ENCODE results near the gene SLC9A8.

SLC9A8 gene

GRCh38 chr20:49859011-49859410 lies 46.4 kb downstream of the SLC9A8 start:
- Histone ChIP-seq H3K9me3 (ENCODE audit: control insufficient read depth, insufficient read depth, low read depth, low read length) (no peaks in the 10 kb centered on the region), H3K36me3 (ENCODE audit: control insufficient read depth in 2 of 2, insufficient read depth in 1 of 2, low read length in 2 of 2) (peaks cover 5 to 39% of the 10 kb centered on the region in 2 experiments; a peak in 2 of 3 replicates), H3K4me3 (ENCODE audit: low read depth, low read length) (no peak overlapping the region), H3K4me1 (ENCODE audit: control insufficient read depth, insufficient read depth, low read length) (no peaks in the 10 kb centered on the region), H3K27ac (ENCODE audit: extremely low read depth, low read depth, low read length) (no peak overlapping the region)
- ChIA-PET POLR2A (no interaction called here), CTCF (interaction anchor here (1.1 kb wide), 1 partner anchor 249 kb away, joined by 3 read pairs; no protein-coding TSS in a partner anchor)
- no peak for TF ChIP-seq ZNF558 (tag by site-specific recombination; IDR thresholded peaks at IDR 0.05)
- no peak for TF ChIP-seq BCL6B (tag by site-specific recombination; IDR thresholded peaks at IDR 0.05)
- TF ChIP-seq ZNF623 (tag by site-specific recombination; IDR thresholded peaks at IDR 0.05) = no peak
- no peak for TF ChIP-seq ZBTB7A (tag by site-specific recombination; IDR thresholded peaks at IDR 0.05; ENCODE audit: low read depth)
- no peak for TF ChIP-seq ZNF121 (tag by site-specific recombination; IDR thresholded peaks at IDR 0.05)
- no peak for TF ChIP-seq INSM2 (tag by site-specific recombination; IDR thresholded peaks at IDR 0.05)
- no peak for TF ChIP-seq BCL11B (tag by site-specific recombination; IDR thresholded peaks at IDR 0.05; ENCODE audit: low read depth)
- TF ChIP-seq GLIS1 (tag by site-specific recombination; IDR thresholded peaks at IDR 0.05) = no peak
- no peak for TF ChIP-seq GLI4 (tag by site-specific recombination; IDR thresholded peaks at IDR 0.05)
- no peak for TF ChIP-seq ZFP37 (tag by site-specific recombination; IDR thresholded peaks at IDR 0.05)
- TF ChIP-seq ZNF639 (tag by site-specific recombination; IDR thresholded peaks at IDR 0.05) = no peak
- no peak for TF ChIP-seq ZNF544 (tag by site-specific recombination; IDR thresholded peaks at IDR 0.05)
- TF ChIP-seq ZNF549 (tag by site-specific recombination; IDR thresholded peaks at IDR 0.05) = no peak
- no peak for TF ChIP-seq YY1 (tag by site-specific recombination; IDR thresholded peaks at IDR 0.05)
- TF ChIP-seq ZNF843 (tag by site-specific recombination; IDR thresholded peaks at IDR 0.05) = no peak
- TF ChIP-seq ZNF10 (tag by site-specific recombination; IDR thresholded peaks at IDR 0.05) = no peak

GRCh38 chr20:49859807-49860206 lies 47.2 kb downstream of the SLC9A8 start:
- Histone ChIP-seq H3K4me3 (ENCODE audit: low read depth, low read length) (no peak overlapping the region), H3K9me3 (ENCODE audit: control insufficient read depth, insufficient read depth, low read depth, low read length) (no peaks in the 10 kb centered on the region), H3K4me1 (ENCODE audit: control insufficient read depth, insufficient read depth, low read length) (no peaks in the 10 kb centered on the region), H3K27ac (ENCODE audit: extremely low read depth, low read depth, low read length) (no peak overlapping the region), H3K36me3 (ENCODE audit: control insufficient read depth in 2 of 2, insufficient read depth in 1 of 2, low read length in 2 of 2) (peaks cover 5 to 36% of the 10 kb centered on the region in 2 experiments; a peak in 2 of 3 replicates)
- CTCF ChIA-PET = interaction anchor here (0.6 to 1.3 kb wide), 5 partner anchors 13 to 619 kb away, joined by 3 to 7 read pairs (median 4); no protein-coding TSS in a partner anchor
- POLR2A ChIA-PET = no interaction called here
- TF ChIP-seq ZNF560 (tag by site-specific recombination; IDR thresholded peaks at IDR 0.05; ENCODE audit: borderline replicate concordance) (no peak), KLF9 (tag by site-specific recombination; IDR thresholded peaks at IDR 0.05; ENCODE audit: low read depth) (no peak), HOXA7 (CRISPR knock-in tag; IDR thresholded peaks at IDR 0.05; ENCODE audit: borderline replicate concordance) (no peak), ZNF19 (tag by site-specific recombination; IDR thresholded peaks at IDR 0.05; ENCODE audit: low read depth) (no peak), ZBTB20 (tag by site-specific recombination; IDR thresholded peaks at IDR 0.05) (no peak), ZNF26 (tag by site-specific recombination; IDR thresholded peaks at IDR 0.05) (no peak), ZNF677 (tag by site-specific recombination; IDR thresholded peaks at IDR 0.05) (no peak), ZNF324 (tag by site-specific recombination; IDR thresholded peaks at IDR 0.05) (no peak), ZSCAN23 (tag by site-specific recombination; IDR thresholded peaks at IDR 0.05) (no peak), ZNF18 (tag by site-specific recombination; IDR thresholded peaks at IDR 0.05) (no peak), SP7 (tag by site-specific recombination; IDR thresholded peaks at IDR 0.05) (no peak), ZBTB48 (tag by site-specific recombination; IDR thresholded peaks at IDR 0.05) (no peak), ZNF830 (tag by site-specific recombination; IDR thresholded peaks at IDR 0.05; ENCODE audit: low read depth) (no peak), ZNF362 (tag by site-specific recombination; IDR thresholded peaks at IDR 0.05) (no peak)

All from HEK293 (cell line).